Prostate gland (tissue), 2 donors: ENCODE results near the gene GFI1B.

ENCODE experiments used
- CTCF ChIP-seq, 4 experiments: fragments of 200-600 bp in 2 of 4; fragments of 450-650 bp in 2 of 4; sonication (generic) in 2 of 4; IDR thresholded peaks; 1 replicate in 3 of 4; 2 replicates in 1 of 4; pipeline ENCODE4 v1.5.1; 2016 to 2019; ENCODE audit warnings: antibody characterized with exemption in 4 of 4, mild to moderate bottlenecking in 2 of 4, moderate library complexity in 2 of 4
- POLR2A ChIP-seq: fragments of 450-650 bp; IDR thresholded peaks from one replicate; pipeline ENCODE4 v1.6.1; 2016; ENCODE audit warnings: antibody characterized with exemption, mild to moderate bottlenecking
- POLR2AphosphoS5 ChIP-seq: sonication (generic); formaldehyde crosslinking; IDR thresholded peaks from one replicate; pipeline ENCODE4 v1.6.1; 2017; ENCODE audit warnings: antibody characterized with exemption

DNA sequence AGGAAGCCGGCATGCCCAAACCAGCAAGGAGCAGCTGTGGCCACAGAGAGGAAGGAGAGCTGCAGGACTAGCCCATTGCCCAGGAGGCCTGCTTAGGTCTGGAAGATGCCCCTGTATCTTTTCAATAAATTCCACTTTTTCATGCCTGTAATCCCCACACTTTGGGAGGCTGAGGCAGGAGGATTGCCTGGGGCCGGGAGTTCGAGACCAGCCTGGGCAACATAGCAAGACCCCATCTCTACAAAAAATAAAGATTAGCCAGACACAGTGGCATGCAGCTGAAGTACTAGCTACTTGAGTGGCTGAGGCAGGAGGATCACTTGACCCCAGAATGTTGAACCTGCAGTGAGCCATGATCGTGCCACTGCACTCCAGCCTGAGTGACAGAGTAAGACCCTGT lies 28.8 kb upstream of the GFI1B start:
- TF ChIP-seq CTCF (IDR thresholded peaks at IDR 0.05): no peak
- TF ChIP-seq POLR2AphosphoS5: no peak
- no peak for TF ChIP-seq POLR2A
